ENCODE data around the gene ACADM. TPM values are rescaled to one million over a fixed set of nuclear protein-coding genes. Genes with fewer than 3 reads are reported as not detected.
A peak's percentile ranks its signal among the peaks of the same experiment; 100 is the strongest.

ACADM gene
- total RNA-seq, 1 experiment from 2014 or later: 36.5 TPM

DNA sequence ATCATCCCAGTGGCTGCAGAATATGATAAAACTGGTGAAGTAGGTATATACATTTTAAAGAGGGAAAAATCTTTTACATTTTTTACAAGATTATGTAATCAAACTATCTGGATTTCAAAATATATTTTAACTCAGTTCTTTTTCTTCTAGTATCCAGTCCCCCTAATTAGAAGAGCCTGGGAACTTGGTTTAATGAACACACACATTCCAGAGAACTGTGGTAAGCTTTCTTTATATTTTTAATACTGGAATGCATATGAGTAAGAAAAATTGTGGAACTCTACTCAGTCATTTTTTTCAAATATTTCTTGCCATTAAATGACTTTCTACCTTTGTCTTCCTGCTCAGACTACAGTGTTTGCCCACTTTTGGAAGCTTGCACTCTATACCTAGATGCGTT, 8.2 kb downstream of the ACADM start:
- TF ChIP-seq EZH2 (IDR thresholded peaks at IDR 0.05; ENCODE audit: low read depth): no peak
- TF ChIP-seq, protein P1, sequence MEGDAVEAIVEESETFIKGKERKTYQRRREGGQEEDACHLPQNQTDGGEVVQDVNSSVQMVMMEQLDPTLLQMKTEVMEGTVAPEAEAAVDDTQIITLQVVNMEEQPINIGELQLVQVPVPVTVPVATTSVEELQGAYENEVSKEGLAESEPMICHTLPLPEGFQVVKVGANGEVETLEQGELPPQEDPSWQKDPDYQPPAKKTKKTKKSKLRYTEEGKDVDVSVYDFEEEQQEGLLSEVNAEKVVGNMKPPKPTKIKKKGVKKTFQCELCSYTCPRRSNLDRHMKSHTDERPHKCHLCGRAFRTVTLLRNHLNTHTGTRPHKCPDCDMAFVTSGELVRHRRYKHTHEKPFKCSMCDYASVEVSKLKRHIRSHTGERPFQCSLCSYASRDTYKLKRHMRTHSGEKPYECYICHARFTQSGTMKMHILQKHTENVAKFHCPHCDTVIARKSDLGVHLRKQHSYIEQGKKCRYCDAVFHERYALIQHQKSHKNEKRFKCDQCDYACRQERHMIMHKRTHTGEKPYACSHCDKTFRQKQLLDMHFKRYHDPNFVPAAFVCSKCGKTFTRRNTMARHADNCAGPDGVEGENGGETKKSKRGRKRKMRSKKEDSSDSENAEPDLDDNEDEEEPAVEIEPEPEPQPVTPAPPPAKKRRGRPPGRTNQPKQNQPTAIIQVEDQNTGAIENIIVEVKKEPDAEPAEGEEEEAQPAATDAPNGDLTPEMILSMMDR (conservative IDR thresholded peaks at IDR 0.05): no peak
- Histone ChIP-seq H3K4me1 (replicated peaks; ENCODE audit: insufficient read depth) (no peaks in the 10 kb centered on the region), H3K27ac (no peak overlapping the region), H2AFZ (no peak overlapping the region), H3K9me2 (ENCODE audit: insufficient read depth) (no peaks in the 10 kb centered on the region), H4K20me1 (ENCODE audit: insufficient read depth) (no peaks in the 10 kb centered on the region), H3K27me3 (ENCODE audit: insufficient read depth, low read depth) (no peaks in the 10 kb centered on the region), H3F3A (ENCODE audit: insufficient read depth, low read depth) (0 out of 2 replicates have a peak, but pooled peaks cover 10% of the 10 kb centered on the region), H3K9me3 (ENCODE audit: insufficient read depth, low read depth) (no peaks in the 10 kb centered on the region), H3K36me3 (ENCODE audit: low read depth) (peaks cover 23% of the 10 kb centered on the region), H3K4me2 (no peak overlapping the region), H3K79me2 (ENCODE audit: low read depth) (peaks cover 15% of the 10 kb centered on the region), H3K4me3 (no peak overlapping the region)
- intact Hi-C loops (cut with micrococcal nuclease; ENCODE audit: unreplicated experiment): no loop called here
- no TSS peak for BruUV-seq (replicated peaks)
- DNase-seq: no peak
- CTCF ChIA-PET: interaction anchor here (0.7 kb wide), 1 partner anchor 11 kb away, joined by 4 read pairs; no protein-coding TSS in a partner anchor
- POLR2A ChIA-PET (ENCODE audit: unreplicated experiment): no interaction called here

DNA sequence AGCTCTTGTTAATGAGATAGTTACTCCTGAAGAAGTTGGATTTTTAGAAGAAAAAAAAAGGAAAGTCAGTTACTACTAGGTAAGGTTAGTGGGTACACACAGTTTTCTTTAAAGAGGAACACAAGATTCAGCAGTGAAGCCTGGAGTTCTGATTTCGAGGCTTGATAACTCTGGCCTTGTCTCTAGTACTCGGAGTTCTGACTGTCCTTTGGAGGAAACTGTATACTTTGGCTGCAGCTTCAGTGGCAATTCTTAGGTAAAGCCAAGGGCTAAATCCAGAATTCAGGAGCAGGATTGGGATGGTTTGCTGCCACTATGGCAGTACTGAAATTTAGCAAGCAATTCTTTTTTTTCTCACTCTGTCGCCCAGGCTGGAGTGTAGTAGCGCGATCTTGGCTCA, 9.2 kb downstream of the ACADM start:
- Histone ChIP-seq H3K4me3 (no peak overlapping the region), H3K9me3 (ENCODE audit: insufficient read depth, low read depth) (no peaks in the 10 kb centered on the region), H3F3A (ENCODE audit: insufficient read depth, low read depth) (0 out of 2 replicates have a peak, but pooled peaks cover 10% of the 10 kb centered on the region), H3K4me2 (no peak overlapping the region), H4K20me1 (ENCODE audit: insufficient read depth) (no peaks in the 10 kb centered on the region), H3K27ac (no peak overlapping the region), H3K36me3 (ENCODE audit: low read depth) (peaks cover 25% of the 10 kb centered on the region), H2AFZ (no peak overlapping the region), H3K9me2 (ENCODE audit: insufficient read depth) (no peaks in the 10 kb centered on the region), H3K27me3 (ENCODE audit: insufficient read depth, low read depth) (no peaks in the 10 kb centered on the region), H3K4me1 (replicated peaks; ENCODE audit: insufficient read depth) (no peaks in the 10 kb centered on the region), H3K79me2 (ENCODE audit: low read depth) (peaks cover 6% of the 10 kb centered on the region)
- ChIA-PET POLR2A (ENCODE audit: unreplicated experiment) (no interaction called here), CTCF (no interaction called here)
- DNase-seq: peak in 1 of 2 experiments; percentile 12
- no TSS peak for BruUV-seq (replicated peaks)
- no peak for TF ChIP-seq EZH2 (IDR thresholded peaks at IDR 0.05; ENCODE audit: low read depth)
- TF ChIP-seq, protein P1 (conservative IDR thresholded peaks at IDR 0.05): no peak
- intact Hi-C loops (cut with micrococcal nuclease; ENCODE audit: unreplicated experiment): no loop called here

DNA sequence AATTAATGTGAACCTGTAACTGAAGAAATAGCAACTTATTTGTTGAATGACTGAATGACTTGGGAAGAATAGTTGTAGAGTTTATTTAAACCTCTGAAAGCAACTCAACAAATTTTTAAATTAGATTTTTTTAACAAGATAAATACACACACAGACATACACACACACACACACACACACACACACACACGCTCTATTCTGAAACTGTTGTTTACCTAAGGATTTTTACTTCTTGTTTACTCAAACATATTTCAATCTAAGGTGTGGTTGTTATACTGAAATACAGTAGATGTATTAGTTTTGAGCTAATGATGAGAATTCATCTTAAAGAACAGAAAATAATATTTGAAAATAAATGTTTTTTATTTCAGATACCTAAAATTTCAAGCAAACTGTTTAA, 11.5 kb downstream of the ACADM start:
- no peak for TF ChIP-seq EZH2 (IDR thresholded peaks at IDR 0.05; ENCODE audit: low read depth)
- TF ChIP-seq, protein P1 (conservative IDR thresholded peaks at IDR 0.05): no peak
- ChIA-PET CTCF (no interaction called here), POLR2A (ENCODE audit: unreplicated experiment) (interaction anchor here (0.5 to 0.6 kb wide), 2 partner anchors 28 to 1910 kb away, joined by 3 to 5 read pairs; no protein-coding TSS in a partner anchor)
- DNase-seq: peak in 1 of 2 experiments; percentile 34
- no peak overlapping the region for H3K4me2 ChIP-seq
- H3K4me1 ChIP-seq (replicated peaks; ENCODE audit: insufficient read depth): no peaks in the 10 kb centered on the region
- H3K4me3 ChIP-seq: no peak overlapping the region
- 0 out of 2 replicates have a peak, but pooled peaks cover 10% of the 10 kb centered on the region for H3F3A ChIP-seq (ENCODE audit: insufficient read depth, low read depth)
- no peaks in the 10 kb centered on the region for H4K20me1 ChIP-seq (ENCODE audit: insufficient read depth)
- no peak overlapping the region for H3K27ac ChIP-seq
- H2AFZ ChIP-seq: no peak overlapping the region
- H3K36me3 ChIP-seq (ENCODE audit: low read depth): peaks cover 35% of the 10 kb centered on the region
- H3K9me2 ChIP-seq (ENCODE audit: insufficient read depth): no peaks in the 10 kb centered on the region
- intact Hi-C loops (cut with micrococcal nuclease; ENCODE audit: unreplicated experiment): no loop called here
- H3K9me3 ChIP-seq (ENCODE audit: insufficient read depth, low read depth): no peaks in the 10 kb centered on the region
- H3K27me3 ChIP-seq (ENCODE audit: insufficient read depth, low read depth): no peaks in the 10 kb centered on the region
- no peaks in the 10 kb centered on the region for H3K79me2 ChIP-seq (ENCODE audit: low read depth)
- BruUV-seq (replicated peaks): no TSS peak
